ENCODE results near the gene SOX6.

GRCh38 chr11:16286095-16286494, 70.3 kb downstream of the SOX6 start:
- TF ChIP-seq CTCF (conservative IDR thresholded peaks at IDR 0.05; ENCODE audit: low read length) (no peak), EZH2phosphoT487 (IDR thresholded peaks at IDR 0.05; ENCODE audit: borderline replicate concordance) (no peak)

Measured in Loucy (cell line).